Hepatocyte (in vitro differentiated cells): ENCODE results near the gene RPS6KA5. TPM values are rescaled to one million over a fixed set of nuclear protein-coding genes. Genes with fewer than 3 reads are reported as not detected.
"Not testable (repeated sequence)": the region's sequence is repeated elsewhere in the genome, so short reads cannot be mapped to it uniquely, and the experiment has no call there.

Experiments
- DNase-seq: peaks from one replicate; pipeline ENCODE4 v3.0.0-alpha.2; 2016; ENCODE audit warnings: low spot score
- H2AFZ ChIP-seq: fragments of 200-600 bp; sonication (generic); 2 replicates; pipeline ENCODE4 v1.6.0; 2016; ENCODE audit warnings: antibody characterized with exemption, mild to moderate bottlenecking
- H3K27ac ChIP-seq: fragments of 200-600 bp; sonication (generic); 2 replicates; pipeline ENCODE4 v1.5.1; 2016; ENCODE audit warnings: mild to moderate bottlenecking
- H3K27me3 ChIP-seq: fragments of 200-600 bp; sonication (generic); 2 replicates; pipeline ENCODE4 v1.6.1; 2016
- H3K36me3 ChIP-seq: fragments of 200-600 bp; sonication (generic); replicated peaks from 2 replicates; pipeline ENCODE4 v1.5.1; 2016; ENCODE audit warnings: low read depth; ENCODE audit not compliant: insufficient read depth
- H3K4me1 ChIP-seq: fragments of 200-600 bp; sonication (generic); 2 replicates; pipeline ENCODE4 v1.5.1; 2016; ENCODE audit warnings: mild to moderate bottlenecking, moderate library complexity; ENCODE audit not compliant: insufficient read depth
- H3K4me2 ChIP-seq: fragments of 200-600 bp; sonication (generic); 2 replicates; pipeline ENCODE4 v1.6.0; 2016
- H3K4me3 ChIP-seq: fragments of 200-600 bp; sonication (generic); 2 replicates; pipeline ENCODE4 v1.5.1; 2016; ENCODE audit warnings: mild to moderate bottlenecking
- H3K79me2 ChIP-seq: fragments of 200-600 bp; sonication (generic); 2 replicates; pipeline ENCODE4 v1.6.0; 2017; ENCODE audit warnings: mild to moderate bottlenecking
- H3K9me2 ChIP-seq: fragments of 200-600 bp; sonication (generic); replicated peaks from 2 replicates; pipeline ENCODE4 v1.6.0; 2017; ENCODE audit warnings: mild to moderate bottlenecking; ENCODE audit not compliant: insufficient read depth
- H3K9me3 ChIP-seq: fragments of 200-600 bp; sonication (generic); 2 replicates; pipeline ENCODE4 v1.5.1; 2016; ENCODE audit warnings: low read depth, mild to moderate bottlenecking
- H4K20me1 ChIP-seq: fragments of 200-600 bp; sonication (generic); 2 replicates; pipeline ENCODE4 v1.6.0; 2016; ENCODE audit warnings: mild to moderate bottlenecking; ENCODE audit not compliant: insufficient read depth, poor library complexity, severe bottlenecking
- EZH2 ChIP-seq: fragments of 200-600 bp; sonication (generic); IDR thresholded peaks from 2 replicates; pipeline ENCODE4 v1.6.1; 2016; ENCODE audit warnings: antibody characterized with exemption, mild to moderate bottlenecking, borderline replicate concordance
- EZH2phosphoT487 ChIP-seq: fragments of 200-600 bp; sonication (generic); IDR thresholded peaks from one replicate; pipeline ENCODE4 v1.6.1; 2018; ENCODE audit warnings: antibody characterized with exemption, mild to moderate bottlenecking, low read depth, moderate library complexity; ENCODE audit not compliant: unreplicated experiment, severe bottlenecking
- WGBS: methylation state at CpG from one replicate; pipeline ENCODE4 v1.1.6; 2016; ENCODE audit warnings: low lambda C conversion rate; ENCODE audit errors: missing lambda C conversion rate; 5-methylcytosine and 5-hydroxymethylcytosine counted together
- polyA plus RNA-seq: library from polyadenylated mRNA; unstranded; fragments of >200 nt; fragmentation: Nextera tagmentation; extraction: Ambion mirVana; gene quantifications from 2 replicates; pipeline ENCODE4 v1.2.1, GENCODE V29; 2016
- total RNA-seq: library from RNA; depleted of rRNA; stranded (reverse); fragments of >200 nt; gene quantifications from 2 replicates; pipeline ENCODE4 v1.2.3, GENCODE V29; 2014
- TF ChIP-seq, protein P1 (sequence below): fragments of 200-600 bp; sonication (generic); IDR thresholded peaks from 2 replicates; pipeline ENCODE4 v1.5.1; 2016; ENCODE audit warnings: antibody characterized with exemption, mild to moderate bottlenecking; ENCODE audit not compliant: poor library complexity

RPS6KA5 gene
- total and polyA plus RNA-seq, 2 experiments from 2014 or later = 4.8 to 6.3 TPM

DNA sequence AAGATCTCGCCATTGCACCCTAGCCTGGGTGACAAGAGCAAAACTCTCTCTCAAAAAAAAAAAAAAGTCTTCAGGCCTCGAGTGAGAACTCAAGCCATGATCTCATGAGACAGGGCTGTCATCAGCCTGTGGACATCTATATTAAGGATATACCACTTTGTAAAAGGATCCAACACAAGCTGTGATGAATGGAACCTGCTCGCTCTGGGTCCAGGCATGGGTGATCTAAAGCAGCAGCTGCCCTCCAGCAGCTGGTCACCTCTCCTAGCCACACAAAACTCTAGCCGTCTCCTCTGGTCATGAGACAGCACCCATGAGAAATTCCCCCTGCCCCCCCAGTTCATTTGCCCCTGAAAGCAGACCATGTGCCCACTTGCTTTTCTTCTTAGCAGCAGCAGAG, 34.3 kb upstream of the RPS6KA5 start:
- no peaks in the 10 kb centered on the region for H3K4me1 ChIP-seq
- H3K4me2 ChIP-seq = no peak overlapping the region
- H3K27ac ChIP-seq = no peak overlapping the region
- H3K79me2 ChIP-seq = no peaks in the 10 kb centered on the region
- H3K9me3 ChIP-seq = no peaks in the 10 kb centered on the region
- H3K27me3 ChIP-seq = no peaks in the 10 kb centered on the region
- H3K36me3 ChIP-seq = no peaks in the 10 kb centered on the region
- H3K4me3 ChIP-seq = no peak overlapping the region
- no peak overlapping the region for H2AFZ ChIP-seq
- no peak for DNase-seq
- WGBS = 94% methylated on average over 4 of the region's 4 CpGs
- no peaks in the 10 kb centered on the region for H4K20me1 ChIP-seq
- TF ChIP-seq EZH2phosphoT487 = no peak
- no peak for TF ChIP-seq EZH2
- TF ChIP-seq, protein P1, sequence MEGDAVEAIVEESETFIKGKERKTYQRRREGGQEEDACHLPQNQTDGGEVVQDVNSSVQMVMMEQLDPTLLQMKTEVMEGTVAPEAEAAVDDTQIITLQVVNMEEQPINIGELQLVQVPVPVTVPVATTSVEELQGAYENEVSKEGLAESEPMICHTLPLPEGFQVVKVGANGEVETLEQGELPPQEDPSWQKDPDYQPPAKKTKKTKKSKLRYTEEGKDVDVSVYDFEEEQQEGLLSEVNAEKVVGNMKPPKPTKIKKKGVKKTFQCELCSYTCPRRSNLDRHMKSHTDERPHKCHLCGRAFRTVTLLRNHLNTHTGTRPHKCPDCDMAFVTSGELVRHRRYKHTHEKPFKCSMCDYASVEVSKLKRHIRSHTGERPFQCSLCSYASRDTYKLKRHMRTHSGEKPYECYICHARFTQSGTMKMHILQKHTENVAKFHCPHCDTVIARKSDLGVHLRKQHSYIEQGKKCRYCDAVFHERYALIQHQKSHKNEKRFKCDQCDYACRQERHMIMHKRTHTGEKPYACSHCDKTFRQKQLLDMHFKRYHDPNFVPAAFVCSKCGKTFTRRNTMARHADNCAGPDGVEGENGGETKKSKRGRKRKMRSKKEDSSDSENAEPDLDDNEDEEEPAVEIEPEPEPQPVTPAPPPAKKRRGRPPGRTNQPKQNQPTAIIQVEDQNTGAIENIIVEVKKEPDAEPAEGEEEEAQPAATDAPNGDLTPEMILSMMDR = no peak
- H3K9me2 ChIP-seq = no peaks in the 10 kb centered on the region

GRCh38 chr14:91093743-91094472, 33.5 kb upstream of the RPS6KA5 start:
- not testable (repeated sequence) for DNase-seq, H3K9me2 ChIP-seq
- WGBS = 94% methylated on average over 13 of the region's 14 CpGs

DNA sequence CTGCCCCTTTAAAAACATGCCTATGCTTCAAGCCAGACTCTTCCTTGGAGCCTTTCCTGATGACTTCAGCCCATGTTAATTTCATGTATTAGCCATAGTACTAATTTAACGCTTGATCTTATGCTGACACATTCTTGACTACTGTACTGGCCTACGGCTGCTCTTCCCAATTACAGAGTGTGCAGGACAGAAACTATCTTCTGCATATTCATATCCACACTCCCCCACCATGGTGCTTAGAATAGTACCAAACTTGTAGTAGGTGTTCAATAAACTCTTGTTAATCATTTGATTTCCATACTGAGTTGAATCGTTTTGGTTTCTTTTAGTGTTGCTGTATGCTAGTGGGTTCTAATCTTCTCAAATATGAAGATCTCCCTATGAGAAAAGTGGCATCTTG, 31.6 kb upstream of the RPS6KA5 start:
- Histone ChIP-seq H2AFZ (no peak overlapping the region), H3K4me3 (no peak overlapping the region), H3K27ac (no peak overlapping the region), H4K20me1 (no peaks in the 10 kb centered on the region), H3K4me2 (no peak overlapping the region), H3K9me3 (no peaks in the 10 kb centered on the region), H3K4me1 (no peaks in the 10 kb centered on the region), H3K27me3 (no peaks in the 10 kb centered on the region), H3K9me2 (no peaks in the 10 kb centered on the region), H3K36me3 (no peaks in the 10 kb centered on the region), H3K79me2 (no peaks in the 10 kb centered on the region)
- WGBS = 93% methylated on average over 3 of the region's 3 CpGs
- DNase-seq = no peak
- TF ChIP-seq, protein P1 = no peak
- no peak for TF ChIP-seq EZH2phosphoT487
- no peak for TF ChIP-seq EZH2

More at GRCh38 chr14:91093743-91094472, 33.5 kb upstream of the RPS6KA5 start:
- not testable (repeated sequence) for H3K4me3 ChIP-seq, H3K36me3 ChIP-seq, H2AFZ ChIP-seq, H3K79me2 ChIP-seq, H4K20me1 ChIP-seq, H3K9me3 ChIP-seq, H3K4me1 ChIP-seq, H3K4me2 ChIP-seq, H3K27ac ChIP-seq, H3K27me3 ChIP-seq

DNA sequence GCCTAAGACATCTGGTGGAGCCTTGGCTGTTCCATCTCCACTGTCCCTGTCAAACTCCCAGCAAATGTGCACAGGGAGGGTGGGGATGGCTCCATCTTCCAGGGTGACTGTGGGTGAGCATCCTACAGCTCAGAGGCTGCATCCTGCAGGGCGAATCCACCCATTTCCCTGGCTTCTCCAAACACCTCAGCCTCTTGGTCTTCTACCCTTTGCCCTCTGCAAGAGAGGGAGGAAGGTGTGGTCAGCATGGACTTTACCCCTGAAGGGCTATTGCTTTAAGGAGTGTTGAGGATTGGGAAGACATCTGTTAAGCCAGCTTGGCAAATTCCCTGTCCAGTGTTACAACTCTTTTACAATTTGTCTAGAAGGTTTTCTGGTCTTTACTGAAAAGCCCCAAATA, 30.3 kb upstream of the RPS6KA5 start:
- Histone ChIP-seq H3K27ac (peak overlapping the region; percentile 57), H3K4me2 (no peak overlapping the region), H3K79me2 (no peaks in the 10 kb centered on the region), H3K4me1 (no peaks in the 10 kb centered on the region), H2AFZ (no peak overlapping the region), H4K20me1 (no peaks in the 10 kb centered on the region), H3K36me3 (no peaks in the 10 kb centered on the region), H3K27me3 (no peaks in the 10 kb centered on the region), H3K9me3 (no peaks in the 10 kb centered on the region), H3K4me3 (no peak overlapping the region), H3K9me2 (no peaks in the 10 kb centered on the region)
- DNase-seq = no peak
- TF ChIP-seq, protein P1 = no peak
- TF ChIP-seq EZH2phosphoT487 (no peak), EZH2 (no peak)
- 83% methylated on average over 1 of the region's 1 CpG for WGBS
